NCI-H524 (cell line): ENCODE measurements around the gene XPO6.

ENCODE experiments used
- DNase-seq, 2 experiments: peaks; one replicate each; lab custom pipeline; 2025; lab: John Stamatoyannopoulos, UW

The XPO6 gene

DNA sequence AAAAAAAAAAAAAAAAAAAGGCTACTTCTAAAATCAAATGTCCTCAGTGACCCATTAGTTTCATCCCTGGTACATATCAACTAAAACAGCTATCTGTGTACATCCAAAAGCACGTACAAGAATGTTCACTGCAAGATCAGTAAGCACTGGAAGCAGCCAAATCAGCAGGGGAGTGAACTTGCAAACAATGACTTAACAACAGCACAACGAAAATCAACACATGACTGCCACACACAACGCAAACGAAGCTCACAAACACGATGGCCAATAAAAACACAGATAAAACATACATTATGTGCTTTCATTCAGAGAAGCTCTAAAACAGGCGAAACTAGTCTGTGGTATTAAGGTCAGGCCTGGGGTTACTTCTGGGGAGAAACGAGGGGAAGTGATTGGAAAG, 60.6 kb downstream of the XPO6 start:
- no peak for DNase-seq

GRCh38 chr16:28149011-28149888, 62.5 kb downstream of the XPO6 start:
- no peak for DNase-seq

DNA sequence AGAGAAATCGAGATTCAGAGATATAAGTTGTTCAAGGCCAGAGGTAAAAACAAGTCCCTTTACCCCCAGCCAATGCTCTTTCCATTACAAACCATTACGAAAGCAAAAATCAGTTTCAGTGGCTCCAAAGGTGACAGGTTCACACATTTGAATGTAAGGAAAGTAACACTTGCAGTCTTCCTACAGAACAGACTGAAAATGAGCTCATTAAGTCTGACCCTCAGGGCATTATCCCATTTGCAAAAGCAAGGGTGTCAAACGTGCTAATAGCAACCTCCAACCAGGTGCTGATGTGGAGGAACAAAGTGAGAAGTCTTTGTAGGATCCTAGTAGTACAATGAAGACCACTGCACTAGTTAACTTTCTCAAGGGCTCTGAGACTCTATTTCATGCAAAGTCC, 65.2 kb downstream of the XPO6 start:
- DNase-seq, result no peak

DNA sequence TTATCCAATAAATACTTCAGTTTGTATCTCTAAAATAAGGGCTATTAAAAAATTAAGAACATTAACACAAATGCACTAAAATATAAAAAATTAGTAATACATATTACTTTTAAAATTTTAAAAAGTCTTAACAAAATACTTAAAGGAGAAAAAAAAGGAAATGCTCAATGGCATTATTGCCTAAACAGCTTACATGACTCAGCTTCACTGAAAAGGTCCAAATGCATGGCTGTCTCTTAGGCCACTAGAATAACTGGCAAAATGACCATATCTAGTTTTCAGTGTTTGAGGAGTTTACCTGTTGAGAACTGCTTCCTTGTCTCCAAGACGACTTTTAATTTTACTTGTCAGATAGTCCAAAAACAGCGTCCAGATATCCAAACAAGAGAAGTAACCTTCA, 66.0 kb downstream of the XPO6 start:
- no peak for DNase-seq

DNA sequence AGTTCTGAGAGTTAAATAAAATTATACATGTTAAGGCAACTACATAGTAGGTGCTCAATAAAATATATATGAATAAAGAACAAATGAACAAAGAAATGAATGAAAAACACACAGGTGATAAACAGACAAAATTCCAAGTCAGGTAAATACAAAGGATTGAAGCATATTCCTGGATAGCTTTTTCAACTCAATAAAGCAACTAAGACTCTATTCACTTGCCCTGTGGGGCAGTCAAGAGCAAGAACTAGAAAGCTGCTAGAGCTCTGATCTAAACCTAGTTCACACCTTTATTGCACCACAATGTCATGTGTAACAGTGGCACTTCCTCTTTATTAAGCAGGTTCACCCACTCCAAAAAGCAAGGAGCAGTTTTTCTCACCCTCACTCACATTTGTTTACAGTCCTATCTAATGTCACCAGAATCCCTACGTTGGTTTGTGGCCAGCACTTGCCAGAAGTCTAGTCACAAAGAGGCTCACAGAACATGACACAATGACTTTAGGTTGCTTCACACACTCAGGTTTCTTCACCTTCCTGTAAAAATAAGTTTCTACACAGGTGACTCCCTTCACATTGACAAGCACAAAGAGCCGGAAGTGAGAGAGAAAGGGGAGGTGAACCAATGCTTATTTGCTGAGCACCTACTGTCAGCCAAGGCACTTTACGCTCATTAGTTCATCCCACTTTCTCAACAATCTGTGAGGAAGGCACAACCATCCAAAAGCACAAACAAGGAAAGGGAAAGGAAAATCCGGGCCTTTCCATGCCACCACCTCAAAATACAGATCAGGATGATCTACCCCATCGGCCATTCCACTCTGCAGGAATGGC, 70.8 kb downstream of the XPO6 start:
- DNase-seq, result no peak

- DNase-seq, result no peak
These were observed 72.2 kb downstream of the XPO6 start for GRCh38 chr16:28139530-28139929.

- DNase-seq, result no peak
These were observed 74.9 kb downstream of the XPO6 start for GRCh38 chr16:28136751-28137434.

GRCh38 chr16:28133666-28134065, 78.1 kb downstream of the XPO6 start:
- DNase-seq, result no peak

GRCh38 chr16:28131743-28132393, 79.9 kb downstream of the XPO6 start:
- no peak for DNase-seq

DNA sequence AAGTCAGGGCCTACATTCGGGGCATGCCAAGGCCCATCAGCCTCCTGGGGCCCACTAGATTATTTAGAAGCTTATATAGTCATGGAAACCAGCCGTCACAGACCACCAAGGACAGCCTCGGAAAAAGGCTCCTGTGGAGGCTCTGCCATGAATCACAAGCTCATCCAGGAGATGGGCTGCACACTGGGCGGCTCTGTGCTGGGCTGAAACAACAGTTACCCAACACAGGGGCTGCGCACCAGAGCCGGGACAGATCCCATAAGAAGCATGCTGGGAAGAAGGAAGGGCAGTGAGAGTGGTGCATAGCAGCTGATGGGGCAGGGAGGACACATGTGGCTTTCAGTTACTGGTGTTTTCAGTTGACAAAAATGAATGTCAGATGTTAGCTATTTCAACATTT, 80.6 kb downstream of the XPO6 start:
- DNase-seq, result no peak

GRCh38 chr16:28130099-28131088, 81.4 kb downstream of the XPO6 start:
- no peak for DNase-seq

GRCh38 chr16:28126684-28127620, 84.8 kb downstream of the XPO6 start:
- DNase-seq, result no peak

- no peak for DNase-seq
These were observed 86.2 kb downstream of the XPO6 start for GRCh38 chr16:28125592-28125991.

GRCh38 chr16:28121527-28121926, 90.2 kb downstream of the XPO6 start:
- DNase-seq, result no peak

DNA sequence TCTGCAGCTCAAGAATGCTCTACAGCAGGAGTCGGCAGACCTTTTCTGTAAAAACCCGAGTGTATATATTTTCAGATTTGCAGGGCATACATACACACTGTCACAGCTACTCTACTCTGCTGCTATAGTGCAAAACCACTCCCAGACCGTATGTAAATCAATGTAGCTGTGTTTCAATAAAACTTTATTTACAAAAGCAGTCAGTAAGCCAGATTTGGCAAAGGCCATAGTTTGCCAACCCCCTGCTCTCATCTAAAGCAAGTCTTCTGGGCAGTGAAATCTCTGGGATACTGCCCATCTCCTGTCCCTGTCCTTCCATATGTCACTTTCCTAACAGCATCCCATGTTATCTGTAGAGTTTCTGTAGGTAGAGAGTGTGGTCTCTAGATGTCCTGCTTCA, 91.0 kb downstream of the XPO6 start:
- no peak for DNase-seq

- no peak for DNase-seq
These were observed 93.1 kb downstream of the XPO6 start for GRCh38 chr16:28118637-28119036.

- DNase-seq, result no peak
These were observed 94.6 kb downstream of the XPO6 start for GRCh38 chr16:28117168-28117565.

GRCh38 chr16:28115866-28116265, 95.9 kb downstream of the XPO6 start:
- DNase-seq, result peak in 1 of 2 experiments; percentile 18

DNA sequence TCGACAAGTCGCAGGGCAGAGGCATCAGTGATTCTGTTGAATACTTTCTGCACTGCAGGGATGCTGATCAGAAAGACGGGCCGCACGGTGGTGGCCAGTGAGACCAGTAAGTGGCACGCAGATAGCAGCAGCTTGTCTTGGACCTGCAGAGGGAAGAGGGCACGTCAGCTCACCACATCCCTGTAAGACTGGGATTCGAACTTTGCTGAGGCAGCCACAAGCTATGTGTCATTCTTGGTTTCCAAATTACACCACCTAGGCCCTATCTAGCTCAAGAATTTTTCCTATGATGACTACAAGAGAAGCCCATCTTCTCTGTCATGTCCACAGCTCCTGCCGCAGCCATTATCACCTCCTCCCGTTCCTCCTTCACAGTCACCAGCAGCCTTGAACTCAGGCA, 98.9 kb downstream of the XPO6 start:
- DNase-seq, result no peak

GRCh38 chr16:28110977-28111376, 100.8 kb downstream of the XPO6 start:
- no peak for DNase-seq
